ENCODE measurements around the gene LSS.

DNA sequence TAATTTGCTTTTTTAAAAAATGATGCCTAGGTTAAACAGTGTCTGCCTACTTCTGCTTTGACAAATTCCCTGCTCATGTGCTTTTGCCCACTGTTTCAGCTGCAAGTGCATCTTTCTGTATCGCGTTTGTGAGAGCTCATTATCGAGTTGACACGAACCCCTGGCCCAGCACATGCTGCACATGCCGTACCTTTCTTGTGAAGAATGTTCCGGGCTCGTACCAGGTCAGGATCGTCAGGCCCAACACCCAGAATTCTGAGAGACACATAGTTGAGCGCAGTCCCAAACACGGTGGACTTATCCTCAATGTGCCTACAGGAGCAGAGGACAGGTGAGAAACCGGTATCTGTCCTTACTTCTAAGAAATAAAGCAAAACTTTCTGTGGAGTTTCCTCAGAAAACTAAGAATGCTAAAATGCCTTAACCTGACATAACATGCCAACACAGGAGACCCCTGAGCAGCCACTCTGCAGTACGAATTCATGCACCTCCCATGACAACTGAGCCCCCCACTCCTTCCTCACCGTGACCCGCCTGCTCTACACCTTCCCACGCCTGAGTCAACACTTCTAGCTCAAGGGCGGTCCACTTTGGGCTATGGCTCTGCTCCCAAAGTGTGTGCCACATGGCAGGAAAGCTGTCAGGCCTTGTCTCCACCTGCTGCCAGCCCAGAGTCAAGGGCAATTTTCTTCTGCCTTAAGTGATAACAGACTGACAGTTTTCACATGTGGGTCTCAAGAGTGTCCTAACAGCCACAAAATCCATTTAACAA, 6.7 kb downstream of the LSS start:
- TF ChIP-seq CTCF (optimal IDR thresholded peaks at IDR 0.05 in 1 of 3, IDR thresholded peaks at IDR 0.05 in 1 of 3, conservative IDR thresholded peaks at IDR 0.05 in 1 of 3; ENCODE audit: extremely low read depth in 1 of 3, insufficient read depth in 2 of 3, low read length in 3 of 3) (no peak), EZH2 (IDR thresholded peaks at IDR 0.05; ENCODE audit: low read length) (no peak)
